Stimulated activated naive B cell treated with anti-CD40 and anti-IgM and Interleukin-4, amounts not matched to agents 10 μg/mL and 1 μg/mL and 100 μg/mL, for 72 hours (primary cell): ENCODE results near the gene HIVEP1.

Source experiments
- ATAC-seq, 2 donors: fragments of 150-1000 bp; cut with Tn5 transposase; replicated peaks; 2 replicates each; pipeline ENCODE4 v1.10.0; 2021; ENCODE audit warnings: moderate library complexity in 1 of 2
- DNase-seq: peaks from one replicate; pipeline ENCODE4 v3.0.0; 2021
- H3K27ac Mint-ChIP-seq: one replicate; pipeline ENCODE4 v1.8.0; 2022; ENCODE audit warnings: mild to moderate bottlenecking, mixed read lengths
- H3K27me3 Mint-ChIP-seq, 2 donors: one replicate each; pipeline ENCODE4 v1.8.0; 2022; ENCODE audit warnings: mixed read lengths in 2 of 2
- H3K36me3 Mint-ChIP-seq, 2 donors: one replicate each; pipeline ENCODE4 v1.8.0; 2022; ENCODE audit warnings: mixed read lengths in 2 of 2, mild to moderate bottlenecking in 1 of 2
- H3K4me1 Mint-ChIP-seq, 2 donors: one replicate each; pipeline ENCODE4 v1.8.0; 2022; ENCODE audit warnings: mixed read lengths in 2 of 2, mild to moderate bottlenecking in 1 of 2
- H3K4me3 Mint-ChIP-seq, 2 donors: one replicate each; pipeline ENCODE4 v1.8.0; 2022; ENCODE audit warnings: mild to moderate bottlenecking in 2 of 2, mixed read lengths in 2 of 2, moderate library complexity in 1 of 2
- H3K9me3 Mint-ChIP-seq, 2 donors: one replicate each; pipeline ENCODE4 v1.8.0; 2022; ENCODE audit warnings: mixed read lengths in 2 of 2, mild to moderate bottlenecking in 1 of 2

The HIVEP1 gene

GRCh38 chr6:12017876-12018401, 5.8 kb downstream of the HIVEP1 start:
- no peaks in the 10 kb centered on the region for H3K27me3 Mint-ChIP-seq
- H3K9me3 Mint-ChIP-seq, result peaks cover 0 to 6% of the 10 kb centered on the region in 2 donors
- H3K4me1 Mint-ChIP-seq, result peaks cover 25 to 33% of the 10 kb centered on the region in 2 donors
- no peak for DNase-seq
- ATAC-seq, result no peak
- peak overlapping the region; percentile 47 for H3K27ac Mint-ChIP-seq
- peaks cover 51 to 69% of the 10 kb centered on the region in 2 donors for H3K36me3 Mint-ChIP-seq
- H3K4me3 Mint-ChIP-seq, result no peak overlapping the region

- H3K4me1 Mint-ChIP-seq, result peaks cover 15 to 29% of the 10 kb centered on the region in 2 donors
- peaks cover 47 to 67% of the 10 kb centered on the region in 2 donors for H3K36me3 Mint-ChIP-seq
- peaks cover 0 to 6% of the 10 kb centered on the region in 2 donors for H3K9me3 Mint-ChIP-seq
- ATAC-seq (no peak), DNase-seq (no peak)
- H3K27me3 Mint-ChIP-seq, result no peaks in the 10 kb centered on the region
- H3K4me3 Mint-ChIP-seq, result no peak overlapping the region
- peak overlapping the region; percentile 34 for H3K27ac Mint-ChIP-seq
Observed at GRCh38 chr6:12020187-12020791, 8.2 kb downstream of the HIVEP1 start.

GRCh38 chr6:12022481-12022880, 10.4 kb downstream of the HIVEP1 start:
- Mint-ChIP-seq H3K36me3 (peaks cover 42 to 66% of the 10 kb centered on the region in 2 donors), H3K4me1 (peaks cover 21 to 46% of the 10 kb centered on the region in 2 donors)

GRCh38 chr6:12022953-12023388, 10.9 kb downstream of the HIVEP1 start:
- DNase-seq (no peak), ATAC-seq (no peak)
- Mint-ChIP-seq H3K4me1 (peaks cover 23 to 50% of the 10 kb centered on the region in 2 donors), H3K27me3 (no peaks in the 10 kb centered on the region), H3K9me3 (peaks cover 0 to 5% of the 10 kb centered on the region in 2 donors), H3K27ac (no peak overlapping the region), H3K36me3 (peaks cover 43 to 66% of the 10 kb centered on the region in 2 donors), H3K4me3 (no peak overlapping the region)

More at GRCh38 chr6:12022481-12022880, 10.4 kb downstream of the HIVEP1 start:
- Mint-ChIP-seq H3K27me3 (no peaks in the 10 kb centered on the region), H3K27ac (no peak overlapping the region), H3K9me3 (peaks cover under 1 to 2% of the 10 kb centered on the region in 2 donors), H3K4me3 (no peak overlapping the region)
- no peak for DNase-seq
- no peak for ATAC-seq

GRCh38 chr6:12024216-12024615, 12.1 kb downstream of the HIVEP1 start:
- H3K27ac Mint-ChIP-seq, result no peak overlapping the region
- peaks cover 0 to 11% of the 10 kb centered on the region in 2 donors for H3K9me3 Mint-ChIP-seq
- peaks cover 21 to 51% of the 10 kb centered on the region in 2 donors for H3K4me1 Mint-ChIP-seq
- DNase-seq, result no peak
- no peak for ATAC-seq
- H3K27me3 Mint-ChIP-seq, result no peaks in the 10 kb centered on the region
- no peak overlapping the region for H3K4me3 Mint-ChIP-seq
- peaks cover 48 to 68% of the 10 kb centered on the region in 2 donors for H3K36me3 Mint-ChIP-seq

GRCh38 chr6:12024699-12025434, 12.8 kb downstream of the HIVEP1 start:
- Mint-ChIP-seq H3K9me3 (peaks cover 4 to 15% of the 10 kb centered on the region in 2 donors), H3K36me3 (peaks cover 50 to 68% of the 10 kb centered on the region in 2 donors), H3K27me3 (no peaks in the 10 kb centered on the region), H3K4me1 (peaks cover 20 to 48% of the 10 kb centered on the region in 2 donors), H3K27ac (no peak overlapping the region), H3K4me3 (no peak overlapping the region)
- no peak for ATAC-seq
- no peak for DNase-seq

GRCh38 chr6:12026120-12026519, 14.0 kb downstream of the HIVEP1 start:
- Mint-ChIP-seq H3K4me3 (peak overlapping the region in 1 of 2 donors; percentile 8), H3K36me3 (peaks cover 48 to 72% of the 10 kb centered on the region in 2 donors), H3K27ac (peak overlapping the region; percentile 6), H3K27me3 (no peaks in the 10 kb centered on the region), H3K9me3 (peaks cover 10 to 25% of the 10 kb centered on the region in 2 donors), H3K4me1 (peaks cover 18 to 45% of the 10 kb centered on the region in 2 donors)
- ATAC-seq, result peak in 1 of 2 donors; percentile 27
- no peak for DNase-seq

GRCh38 chr6:12026833-12027232, 14.7 kb downstream of the HIVEP1 start:
- Mint-ChIP-seq H3K27me3 (no peaks in the 10 kb centered on the region), H3K36me3 (peaks cover 50 to 74% of the 10 kb centered on the region in 2 donors), H3K4me1 (peaks cover 17 to 46% of the 10 kb centered on the region in 2 donors), H3K9me3 (peaks cover 10 to 27% of the 10 kb centered on the region in 2 donors), H3K27ac (no peak overlapping the region), H3K4me3 (no peak overlapping the region)
- DNase-seq, result no peak
- ATAC-seq, result no peak

GRCh38 chr6:12028213-12028612, 16.1 kb downstream of the HIVEP1 start:
- no peak overlapping the region for H3K27ac Mint-ChIP-seq

GRCh38 chr6:12029979-12030737, 18.0 kb downstream of the HIVEP1 start:
- Mint-ChIP-seq H3K27me3 (no peaks in the 10 kb centered on the region), H3K9me3 (peaks cover 10 to 27% of the 10 kb centered on the region in 2 donors), H3K4me3 (no peak overlapping the region), H3K36me3 (peaks cover 50 to 76% of the 10 kb centered on the region in 2 donors), H3K4me1 (peaks cover 33 to 64% of the 10 kb centered on the region in 2 donors), H3K27ac (no peak overlapping the region)
- no peak for ATAC-seq
- DNase-seq, result no peak

More at GRCh38 chr6:12028213-12028612, 16.1 kb downstream of the HIVEP1 start:
- Mint-ChIP-seq H3K9me3 (peaks cover 10 to 27% of the 10 kb centered on the region in 2 donors), H3K27me3 (no peaks in the 10 kb centered on the region), H3K4me1 (peaks cover 22 to 56% of the 10 kb centered on the region in 2 donors), H3K36me3 (peaks cover 56 to 78% of the 10 kb centered on the region in 2 donors), H3K4me3 (no peak overlapping the region)
- DNase-seq (no peak), ATAC-seq (no peak)

GRCh38 chr6:12030993-12031550, 19.0 kb downstream of the HIVEP1 start:
- DNase-seq (no peak), ATAC-seq (peak in 1 of 2 donors; percentile 16)
- H3K27ac Mint-ChIP-seq, result peak overlapping the region; percentile 6
- H3K4me1 Mint-ChIP-seq, result peaks cover 31 to 56% of the 10 kb centered on the region in 2 donors
- no peak overlapping the region for H3K4me3 Mint-ChIP-seq
- no peaks in the 10 kb centered on the region for H3K27me3 Mint-ChIP-seq
- peaks cover 48 to 69% of the 10 kb centered on the region in 2 donors for H3K36me3 Mint-ChIP-seq
- H3K9me3 Mint-ChIP-seq, result peaks cover 10 to 27% of the 10 kb centered on the region in 2 donors

- H3K4me3 Mint-ChIP-seq, result no peak overlapping the region
Observed at GRCh38 chr6:12032783-12033573, 20.9 kb downstream of the HIVEP1 start.

GRCh38 chr6:12033770-12034169, 21.7 kb downstream of the HIVEP1 start:
- H3K27ac Mint-ChIP-seq, result no peak overlapping the region
- no peaks in the 10 kb centered on the region for H3K27me3 Mint-ChIP-seq
- peaks cover 10 to 16% of the 10 kb centered on the region in 2 donors for H3K9me3 Mint-ChIP-seq
- H3K36me3 Mint-ChIP-seq, result peaks cover 34 to 64% of the 10 kb centered on the region in 2 donors
- ATAC-seq (no peak), DNase-seq (no peak)
- H3K4me3 Mint-ChIP-seq, result no peak overlapping the region
- peaks cover 42 to 63% of the 10 kb centered on the region in 2 donors for H3K4me1 Mint-ChIP-seq

More at GRCh38 chr6:12032783-12033573, 20.9 kb downstream of the HIVEP1 start:
- H3K27ac Mint-ChIP-seq, result peak overlapping the region; percentile 14
- DNase-seq (no peak), ATAC-seq (no peak)
- peaks cover 37 to 65% of the 10 kb centered on the region in 2 donors for H3K36me3 Mint-ChIP-seq
- no peaks in the 10 kb centered on the region for H3K27me3 Mint-ChIP-seq
- peaks cover 10 to 21% of the 10 kb centered on the region in 2 donors for H3K9me3 Mint-ChIP-seq
- peaks cover 38 to 56% of the 10 kb centered on the region in 2 donors for H3K4me1 Mint-ChIP-seq
